ENCODE data around the gene JPH4.

DNA sequence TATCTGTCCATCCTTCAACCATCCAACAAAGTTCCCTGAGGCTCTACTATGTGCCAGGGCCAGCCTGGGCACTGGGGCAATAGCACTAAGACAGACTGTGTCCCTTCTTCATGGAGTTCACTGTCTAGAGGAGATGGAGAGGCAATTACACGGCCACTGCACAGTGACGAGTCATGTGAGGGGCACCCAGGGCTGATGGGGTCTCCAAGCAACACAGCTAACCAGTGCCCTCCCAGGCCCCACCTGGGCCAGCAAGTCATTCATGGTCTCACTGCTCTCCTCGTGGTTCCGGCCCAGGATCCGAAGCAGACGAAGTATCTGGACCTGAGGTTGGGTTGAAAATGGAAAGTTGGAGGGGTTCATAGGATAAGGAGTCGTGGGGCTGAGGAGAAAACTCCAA lies 13.7 kb downstream of the JPH4 start:
- TF ChIP-seq, protein P1, sequence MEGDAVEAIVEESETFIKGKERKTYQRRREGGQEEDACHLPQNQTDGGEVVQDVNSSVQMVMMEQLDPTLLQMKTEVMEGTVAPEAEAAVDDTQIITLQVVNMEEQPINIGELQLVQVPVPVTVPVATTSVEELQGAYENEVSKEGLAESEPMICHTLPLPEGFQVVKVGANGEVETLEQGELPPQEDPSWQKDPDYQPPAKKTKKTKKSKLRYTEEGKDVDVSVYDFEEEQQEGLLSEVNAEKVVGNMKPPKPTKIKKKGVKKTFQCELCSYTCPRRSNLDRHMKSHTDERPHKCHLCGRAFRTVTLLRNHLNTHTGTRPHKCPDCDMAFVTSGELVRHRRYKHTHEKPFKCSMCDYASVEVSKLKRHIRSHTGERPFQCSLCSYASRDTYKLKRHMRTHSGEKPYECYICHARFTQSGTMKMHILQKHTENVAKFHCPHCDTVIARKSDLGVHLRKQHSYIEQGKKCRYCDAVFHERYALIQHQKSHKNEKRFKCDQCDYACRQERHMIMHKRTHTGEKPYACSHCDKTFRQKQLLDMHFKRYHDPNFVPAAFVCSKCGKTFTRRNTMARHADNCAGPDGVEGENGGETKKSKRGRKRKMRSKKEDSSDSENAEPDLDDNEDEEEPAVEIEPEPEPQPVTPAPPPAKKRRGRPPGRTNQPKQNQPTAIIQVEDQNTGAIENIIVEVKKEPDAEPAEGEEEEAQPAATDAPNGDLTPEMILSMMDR (IDR thresholded peaks at IDR 0.05; ENCODE audit: low read depth, low read length, poor library complexity, severe bottlenecking): no peak
- TF ChIP-seq EZH2phosphoT487 (IDR thresholded peaks at IDR 0.05; ENCODE audit: borderline replicate concordance, low read length): no peak
